HG03139 (cell line): ENCODE results near the gene FLT1.

Source experiments
- ATAC-seq: cut with Tn5 transposase; IDR thresholded peaks from one replicate; pipeline ENCODE4 v1.9.1; 2021; ENCODE audit not compliant: unreplicated experiment

FLT1 gene

DNA sequence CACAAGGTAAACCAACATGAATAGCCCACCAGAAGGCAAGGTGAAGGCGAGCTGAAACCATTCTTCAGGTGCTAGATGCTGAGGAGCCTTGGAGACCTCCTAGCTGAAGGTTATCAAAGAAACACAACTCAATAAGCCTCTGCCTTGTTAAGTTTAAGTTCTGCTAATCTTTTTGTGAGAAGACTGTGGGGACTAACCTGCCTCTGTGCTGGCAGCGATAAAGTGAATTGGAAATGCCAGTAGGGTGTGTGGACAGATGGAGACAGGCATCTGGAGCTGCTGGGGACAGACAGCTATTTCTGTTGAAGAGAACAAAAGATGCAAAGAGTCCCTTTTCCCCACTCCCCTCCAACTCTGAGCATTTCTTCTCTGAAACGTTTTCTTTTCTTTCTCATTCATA is 33.5 kb upstream of the FLT1 start:
- ATAC-seq = no peak

DNA sequence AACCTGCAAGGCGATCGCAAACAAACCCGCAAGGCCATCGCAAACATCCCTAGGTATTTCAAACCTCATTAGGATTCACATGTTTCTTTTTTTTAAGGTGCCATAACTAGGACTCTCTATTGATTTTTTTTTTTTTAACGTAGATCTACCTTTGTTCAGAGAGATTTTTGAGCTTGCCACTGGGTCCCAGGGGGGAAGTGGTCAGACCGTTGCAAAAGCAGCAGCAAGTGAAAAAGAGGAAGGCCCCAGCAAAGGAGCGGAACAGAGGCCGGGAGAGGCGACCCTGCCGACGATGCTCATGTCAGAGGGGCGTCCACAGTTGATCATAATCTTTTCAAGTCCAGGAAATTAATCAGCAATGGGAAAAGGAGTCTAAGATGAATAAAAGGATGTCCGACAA is 32.7 kb upstream of the FLT1 start:
- no peak for ATAC-seq

DNA sequence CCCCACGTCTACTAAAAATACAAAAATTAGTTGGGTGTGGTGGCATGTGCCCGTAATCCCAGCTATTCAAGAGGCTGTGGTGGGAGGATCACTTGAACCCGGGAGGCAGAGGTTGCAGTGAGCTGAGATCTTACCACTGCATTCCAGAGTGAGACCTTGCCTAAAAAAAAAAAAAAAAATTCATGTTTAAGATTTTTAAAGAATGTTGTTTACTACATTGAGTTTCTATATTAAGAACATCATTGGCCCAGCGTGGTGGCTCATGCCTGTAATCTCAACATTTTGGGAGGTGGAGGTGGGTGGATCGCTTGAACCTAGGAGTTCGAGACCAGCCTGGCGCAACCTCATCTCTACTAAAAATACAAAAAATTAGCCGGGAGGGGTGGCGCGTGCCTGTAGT is 31.9 kb upstream of the FLT1 start:
- ATAC-seq = no peak

DNA sequence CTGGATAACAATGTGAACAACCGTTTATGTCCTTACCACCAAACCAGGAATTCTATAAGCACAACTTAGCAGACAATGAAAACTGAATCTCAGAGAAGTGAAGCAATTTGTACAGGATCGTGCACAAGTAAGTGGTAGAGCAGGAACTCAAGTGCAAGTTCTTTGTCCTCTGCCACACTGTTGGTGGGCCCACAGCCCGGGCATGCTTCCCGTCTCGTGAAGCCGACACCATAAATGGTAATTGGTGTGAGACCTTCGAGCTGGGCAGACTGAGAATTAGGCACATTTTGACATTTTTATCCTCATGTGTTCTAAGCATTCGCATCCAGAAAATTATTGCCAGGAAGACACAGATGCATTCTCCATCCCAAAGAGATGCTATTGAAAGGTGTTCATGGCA is 27.9 kb upstream of the FLT1 start:
- no peak for ATAC-seq

DNA sequence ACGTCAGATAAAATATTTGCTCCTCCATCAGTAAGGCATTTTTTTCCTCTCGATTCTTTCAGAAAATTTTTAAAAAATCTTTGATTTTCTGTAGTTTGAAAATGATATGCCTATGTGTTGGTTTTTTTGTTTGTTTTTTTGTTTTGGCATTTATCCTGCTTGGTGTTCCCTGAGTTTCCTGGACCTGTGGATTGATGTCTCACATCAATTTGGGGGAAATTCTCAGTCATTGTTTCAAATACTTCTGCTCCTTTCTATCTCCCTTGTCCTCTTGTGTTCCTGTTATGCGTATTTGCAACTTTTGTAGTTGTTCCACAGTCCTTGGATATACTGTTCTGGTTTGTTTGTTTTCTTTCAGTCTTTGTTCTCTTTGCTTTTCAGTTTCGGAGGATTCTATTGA is 18.8 kb upstream of the FLT1 start:
- ATAC-seq = no peak

DNA sequence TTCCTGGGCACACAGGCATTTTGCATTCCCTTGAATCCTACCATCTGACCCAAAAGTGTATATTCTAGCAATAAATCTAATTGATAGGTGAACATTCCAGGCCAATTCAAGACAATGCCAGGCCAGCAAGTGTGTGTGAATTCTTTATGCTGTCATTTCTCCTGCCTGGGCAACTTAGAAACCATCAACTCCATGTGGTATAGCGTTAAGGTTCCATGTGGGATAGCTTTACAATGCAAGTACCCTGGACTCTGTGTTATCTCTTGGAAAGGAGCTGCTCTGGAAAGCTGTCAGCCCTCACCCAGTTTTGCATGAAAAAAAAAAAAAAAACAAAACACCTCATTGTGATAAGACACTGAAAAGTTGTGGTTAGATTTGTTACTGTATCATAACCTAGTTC is 15.6 kb upstream of the FLT1 start:
- no peak for ATAC-seq

DNA sequence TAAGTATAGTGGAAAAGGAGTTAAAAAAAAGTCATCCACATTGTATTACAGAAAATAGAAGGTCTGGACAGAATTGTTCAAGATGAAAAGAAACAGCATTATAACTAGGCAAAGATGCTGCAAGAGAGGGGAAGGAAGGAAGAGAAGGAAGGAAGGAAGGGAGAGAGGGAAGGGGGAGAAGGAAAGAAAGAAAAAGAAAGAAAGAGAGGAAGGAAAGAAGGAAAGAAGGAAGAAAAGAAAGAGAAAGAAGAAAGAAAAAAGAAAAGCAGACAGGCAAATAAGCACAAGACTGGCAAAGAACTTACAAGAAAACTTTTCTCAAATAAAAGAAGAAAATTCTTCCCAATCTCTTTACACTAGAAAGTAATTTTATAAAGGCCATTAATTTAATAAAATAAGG is 15.1 kb upstream of the FLT1 start:
- ATAC-seq = no peak

DNA sequence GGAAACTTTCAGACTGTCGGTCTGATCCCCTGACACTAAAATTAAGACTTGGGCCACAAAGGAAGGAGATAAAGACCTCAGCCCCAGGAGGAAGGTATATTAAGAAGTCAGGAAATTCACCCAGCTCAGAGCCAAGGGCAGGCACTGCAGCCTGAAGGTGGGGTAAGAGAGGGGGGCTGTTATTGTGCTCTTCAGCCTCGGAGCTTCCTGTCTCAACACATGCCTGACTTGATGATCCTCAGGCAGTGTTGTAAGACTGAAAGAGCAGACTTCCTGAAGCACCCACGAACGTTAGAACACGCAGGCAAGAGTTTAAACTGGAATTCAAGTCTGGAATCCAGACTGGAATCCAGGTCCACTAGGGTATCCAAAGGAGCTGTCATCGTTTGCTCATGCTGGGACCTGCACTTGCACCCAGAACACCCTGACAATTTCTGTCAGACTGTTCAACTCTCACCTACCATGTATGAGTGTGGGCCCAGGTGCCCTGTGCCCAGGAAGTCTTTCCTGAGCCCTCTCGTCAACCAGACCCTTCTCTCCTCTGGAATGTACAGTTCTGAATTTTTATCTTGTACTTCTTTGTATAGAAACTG is 10.7 kb upstream of the FLT1 start:
- ATAC-seq = no peak

DNA sequence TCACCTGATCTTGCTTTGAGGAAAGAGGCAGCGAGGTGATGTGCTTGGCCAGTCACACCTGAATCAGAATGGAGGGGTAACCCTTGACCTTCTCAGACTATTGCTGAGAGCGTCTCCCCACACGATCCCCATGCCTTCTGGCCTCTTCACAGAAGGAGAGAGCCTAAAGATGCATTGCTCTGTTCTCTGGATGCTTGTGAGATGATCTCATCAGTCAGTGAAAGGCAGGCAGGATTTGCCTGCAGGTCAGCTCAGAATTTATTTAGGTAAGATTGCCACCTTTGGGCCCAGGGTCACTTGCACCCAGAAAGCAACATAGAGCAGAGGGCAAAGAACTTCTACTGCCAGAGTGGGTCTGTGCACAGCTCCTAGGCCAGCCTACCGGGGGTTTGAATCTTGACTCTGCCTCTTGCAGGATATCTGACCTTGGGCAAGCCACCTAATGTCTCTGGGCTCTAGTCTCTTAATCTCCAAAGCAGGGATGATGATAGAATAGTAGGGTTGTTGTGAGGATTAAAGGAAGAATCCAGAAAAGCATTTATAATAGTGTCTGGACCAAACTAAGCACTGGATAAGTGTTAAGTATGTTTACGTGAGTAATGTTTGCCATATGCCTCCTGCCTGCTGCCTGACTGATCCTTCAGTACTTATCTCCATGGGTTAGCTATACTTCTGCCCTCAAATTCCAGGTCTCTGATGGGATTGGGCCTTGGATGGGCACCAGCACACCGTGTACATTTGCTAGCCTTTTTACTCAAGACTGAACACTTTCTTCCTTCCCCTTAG is 8.4 kb upstream of the FLT1 start:
- no peak for ATAC-seq

DNA sequence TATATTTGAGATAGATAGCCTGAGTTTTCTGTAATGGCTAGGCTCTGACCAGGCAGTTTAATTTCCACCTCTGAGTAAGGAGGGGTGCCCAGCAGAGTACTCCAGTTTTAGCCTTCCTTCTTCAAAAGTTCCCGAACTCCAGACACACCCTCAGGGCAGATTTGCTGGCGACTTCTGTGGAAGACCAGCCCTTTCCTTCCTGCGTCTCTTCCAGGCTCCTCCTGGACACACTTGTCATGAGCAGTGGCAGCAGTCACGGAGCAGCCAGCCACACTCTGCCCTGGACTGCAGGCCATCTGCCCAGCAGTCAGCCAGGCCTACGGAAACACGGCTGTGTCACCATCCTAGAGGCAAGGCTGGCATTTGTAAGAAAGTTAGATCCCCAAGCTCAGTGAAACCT is 6.6 kb upstream of the FLT1 start:
- no peak for ATAC-seq

DNA sequence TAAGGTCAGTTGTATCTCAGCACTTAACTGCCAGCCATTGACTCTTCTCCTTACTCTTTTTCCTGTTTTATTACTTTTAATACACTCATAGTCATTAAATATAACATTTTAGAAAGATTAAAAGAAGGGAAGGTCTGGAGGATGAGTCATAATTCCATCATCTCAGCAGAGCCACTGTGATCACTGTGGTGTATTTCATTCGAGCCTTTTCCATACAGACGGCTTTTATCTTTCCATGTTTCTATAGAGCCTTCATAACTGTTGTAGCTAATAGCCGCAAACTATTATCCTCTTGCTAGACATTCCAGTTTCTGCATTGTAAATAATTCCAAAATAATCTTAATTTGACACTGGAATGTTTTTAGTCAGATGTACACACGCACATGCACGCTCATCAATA is 4.7 kb upstream of the FLT1 start:
- ATAC-seq = no peak

DNA sequence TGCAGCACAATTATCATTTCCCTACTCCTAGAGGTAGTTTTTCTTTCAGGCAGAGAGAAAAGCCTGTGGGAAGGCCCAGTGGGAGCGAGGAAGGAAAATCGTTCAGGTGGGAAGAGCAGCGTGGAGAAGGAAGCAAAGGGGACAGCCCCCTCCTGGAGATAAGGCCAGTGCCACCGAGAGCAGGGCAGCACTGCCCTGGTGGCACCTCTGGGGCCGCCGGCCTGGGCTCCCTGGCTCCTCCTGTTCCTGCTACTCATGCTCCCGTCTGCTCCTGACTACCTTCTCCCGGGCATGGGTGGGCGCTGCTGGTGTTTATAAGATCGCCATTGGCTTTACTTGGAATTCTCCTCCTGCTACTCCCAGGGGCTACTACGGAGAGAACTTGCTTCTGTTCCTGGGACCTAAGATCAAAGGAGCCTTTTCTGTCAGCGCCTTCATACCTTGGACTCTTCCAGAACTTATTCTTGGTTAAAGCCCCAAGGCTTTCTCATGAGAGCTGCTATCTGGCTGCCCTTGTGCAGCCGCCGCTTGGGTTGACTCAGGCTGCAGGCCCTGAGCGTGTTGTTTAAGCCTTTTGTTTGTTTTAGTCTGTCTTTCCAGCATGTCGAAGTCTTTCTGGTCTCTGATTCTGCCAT is 3.7 kb upstream of the FLT1 start:
- ATAC-seq = no peak

DNA sequence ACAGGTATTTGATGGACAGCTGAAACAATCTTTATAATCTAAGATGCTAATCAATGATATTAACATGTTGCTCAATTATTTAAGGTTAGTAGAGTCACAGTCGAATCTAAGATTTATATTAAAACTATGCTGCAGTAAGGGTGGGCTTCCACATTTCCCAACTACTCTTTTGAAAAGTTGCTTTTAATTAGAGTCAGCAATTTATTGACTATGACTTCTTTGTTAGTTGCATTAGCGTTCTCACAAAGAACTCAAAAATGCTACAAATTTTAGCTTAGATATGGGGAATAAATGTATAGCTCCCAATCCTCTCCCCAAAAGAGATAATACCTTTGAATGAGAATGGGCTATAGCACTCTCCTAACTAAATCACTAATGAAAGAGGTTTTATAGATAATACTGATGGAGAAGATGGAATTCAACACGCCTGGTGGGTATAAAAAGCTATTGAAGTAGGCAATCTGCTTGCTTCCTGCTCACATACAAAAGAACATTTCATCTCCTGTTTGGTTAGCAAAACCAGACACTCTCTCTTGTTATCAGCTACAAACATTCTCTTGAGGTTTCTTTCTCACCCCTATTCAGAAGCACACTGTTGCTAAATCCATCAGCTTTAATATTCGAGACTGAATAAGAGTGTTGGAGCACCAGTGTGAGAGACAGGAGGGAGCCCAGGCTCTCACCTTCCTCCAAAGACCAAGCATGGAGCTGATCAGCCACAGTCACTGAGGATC is 2.4 kb upstream of the FLT1 start:
- ATAC-seq = no peak

DNA sequence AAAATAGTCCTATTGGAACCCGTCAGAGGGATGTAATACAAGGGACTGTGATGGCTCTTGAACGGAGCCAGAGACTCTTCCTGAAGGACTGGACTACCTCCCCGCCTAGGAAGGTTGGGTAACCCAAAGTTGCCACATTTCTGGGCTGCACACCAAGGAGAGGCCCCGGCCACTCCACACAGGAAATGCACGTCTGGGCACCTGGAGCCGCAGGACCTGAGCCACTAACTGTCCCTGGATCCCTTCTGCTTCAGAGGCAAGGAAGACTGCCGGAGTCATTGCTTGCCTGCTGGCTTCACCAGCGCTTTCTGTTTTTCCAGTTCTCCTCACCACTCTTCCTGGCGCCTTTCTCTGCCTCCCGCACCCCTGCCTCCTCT is 1.2 kb upstream of the FLT1 start:
- no peak for ATAC-seq

DNA sequence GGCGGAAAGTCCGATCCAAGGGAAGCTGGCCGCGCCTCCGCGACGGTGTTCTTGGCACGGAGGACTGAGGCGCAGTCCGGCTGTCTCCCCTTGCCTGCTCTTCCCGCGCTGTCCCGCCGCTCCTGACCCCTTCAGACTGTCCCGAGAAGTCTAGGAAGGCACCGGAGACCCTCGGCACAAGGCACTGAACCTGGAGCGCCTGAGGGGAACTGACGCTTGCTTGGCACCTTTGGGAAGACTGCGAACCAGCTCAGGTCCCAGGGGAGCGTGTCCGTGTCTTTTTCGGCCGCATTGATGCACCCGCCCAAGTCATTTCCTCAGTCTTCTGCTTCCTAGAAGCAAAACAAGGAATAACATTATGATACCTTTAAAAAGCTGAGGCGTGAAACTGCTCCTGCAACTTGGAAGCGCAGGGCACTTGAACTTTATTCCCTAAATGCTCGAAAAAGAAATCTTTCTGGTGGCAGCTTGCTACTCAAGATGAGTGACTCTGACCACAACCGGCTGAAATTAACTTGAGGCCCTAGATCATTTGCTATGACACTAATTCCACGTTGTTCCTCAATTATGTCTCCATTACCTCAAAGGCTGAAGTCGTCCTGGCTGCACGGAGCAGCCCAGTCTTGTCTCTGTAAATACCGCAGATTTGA is 735 bp upstream of the FLT1 start:
- no peak for ATAC-seq

DNA sequence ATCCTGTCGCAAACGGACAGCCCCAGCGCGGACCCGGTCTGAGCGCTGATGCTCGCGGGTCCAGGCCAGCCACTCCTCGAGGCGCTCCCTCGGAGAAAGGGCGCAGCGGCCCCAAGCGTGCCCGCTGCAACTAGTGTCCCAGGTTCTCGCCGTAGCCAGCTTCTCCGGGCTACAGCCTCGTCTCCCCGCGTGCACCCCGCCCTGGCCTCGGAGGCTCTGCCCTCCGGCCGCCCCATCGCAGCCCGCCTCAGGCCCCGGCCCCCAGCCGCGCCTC is 487 bp downstream of the FLT1 start:
- no peak for ATAC-seq

DNA sequence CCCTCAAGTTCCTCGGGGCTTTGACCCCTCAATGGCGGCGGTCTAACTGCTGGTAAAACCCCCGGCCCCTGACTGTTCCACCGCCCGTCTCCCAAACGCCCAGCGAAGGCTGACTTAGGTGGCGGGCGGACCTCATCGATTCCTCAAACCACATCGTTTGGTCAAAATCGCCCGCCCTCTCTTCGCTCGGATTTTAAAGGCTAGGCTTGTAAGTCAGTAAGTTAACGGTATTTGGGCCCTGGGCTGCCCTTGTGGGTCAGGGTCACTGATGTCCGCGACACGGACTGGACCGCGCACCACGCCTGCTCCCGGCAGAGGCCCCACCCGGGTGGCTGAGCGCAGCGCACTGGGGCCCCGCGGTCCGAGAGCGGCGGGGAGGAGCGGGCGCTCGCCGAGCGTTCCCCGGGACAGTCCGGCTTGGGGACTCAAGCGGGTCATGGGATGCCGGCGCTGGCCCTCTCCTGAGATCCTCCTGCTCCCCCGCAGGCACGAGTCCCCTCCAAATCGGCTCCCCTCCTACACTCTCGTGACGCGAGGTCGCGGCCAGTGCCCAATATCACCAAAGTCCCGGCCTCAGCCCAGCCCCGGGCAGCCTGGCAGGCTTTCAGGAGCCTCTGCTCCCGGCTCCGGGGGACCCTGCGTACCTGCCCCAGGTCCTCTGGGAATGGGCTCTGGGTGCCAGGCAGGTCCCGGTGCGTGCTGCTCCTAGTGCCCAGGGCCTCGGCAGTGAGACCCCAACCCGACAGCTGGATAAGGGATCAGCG is 1.0 kb downstream of the FLT1 start:
- no peak for ATAC-seq

DNA sequence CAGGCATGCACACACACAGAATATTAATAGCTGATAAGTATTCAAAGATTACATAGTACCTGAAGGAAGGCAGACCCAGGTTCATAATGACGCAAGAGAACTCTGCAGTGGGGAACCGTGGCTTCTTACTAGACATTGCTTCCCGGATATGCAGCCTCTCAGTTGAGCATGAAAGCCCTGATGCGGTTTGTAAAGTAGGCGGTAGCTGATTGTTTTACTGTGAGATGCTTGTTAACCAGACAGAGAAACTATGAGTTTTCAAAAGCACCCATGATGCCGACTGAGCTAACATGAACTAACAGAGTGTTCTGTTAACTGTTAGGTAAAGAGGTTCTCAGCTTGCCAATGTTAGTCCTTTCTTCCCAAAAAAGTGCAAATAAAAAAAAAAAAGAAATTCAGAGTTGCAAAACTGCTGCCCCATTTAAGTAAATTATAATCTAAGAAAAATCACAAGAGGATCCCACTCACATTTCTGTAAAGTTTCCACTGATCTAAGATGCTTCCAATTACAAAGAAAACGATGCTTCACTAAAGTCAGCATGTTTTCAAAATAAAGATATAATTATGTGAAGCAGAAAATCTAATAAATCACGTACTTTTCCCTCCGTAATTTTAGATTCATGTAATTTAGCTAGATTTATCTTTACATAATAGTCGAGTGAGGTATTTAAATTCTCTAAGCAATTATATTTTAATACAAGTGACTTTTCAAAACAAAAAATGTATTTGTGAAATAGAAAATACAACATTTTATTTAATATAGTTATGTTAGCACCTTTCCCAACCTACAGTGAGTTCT is 2.2 kb downstream of the FLT1 start:
- ATAC-seq = no peak

DNA sequence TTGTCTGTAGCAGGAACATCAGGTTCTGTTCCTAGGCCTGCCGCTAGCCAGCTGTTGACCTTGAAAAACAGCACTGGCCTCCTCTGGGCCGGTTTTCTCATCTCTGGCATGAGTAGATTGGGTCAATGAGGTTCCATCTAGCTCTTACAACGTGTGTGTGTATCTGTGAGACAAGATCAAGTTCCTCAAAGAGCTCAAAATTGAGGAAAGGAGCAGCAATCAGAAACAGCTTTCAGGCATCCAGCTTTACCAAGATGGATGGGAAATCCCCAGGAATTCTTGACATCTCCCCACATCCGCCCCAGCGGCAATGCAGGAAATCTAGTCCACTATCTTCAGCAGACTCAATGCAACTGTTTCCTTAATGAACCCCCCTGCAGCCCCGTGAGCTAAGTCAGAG is 4.9 kb downstream of the FLT1 start:
- no peak for ATAC-seq

DNA sequence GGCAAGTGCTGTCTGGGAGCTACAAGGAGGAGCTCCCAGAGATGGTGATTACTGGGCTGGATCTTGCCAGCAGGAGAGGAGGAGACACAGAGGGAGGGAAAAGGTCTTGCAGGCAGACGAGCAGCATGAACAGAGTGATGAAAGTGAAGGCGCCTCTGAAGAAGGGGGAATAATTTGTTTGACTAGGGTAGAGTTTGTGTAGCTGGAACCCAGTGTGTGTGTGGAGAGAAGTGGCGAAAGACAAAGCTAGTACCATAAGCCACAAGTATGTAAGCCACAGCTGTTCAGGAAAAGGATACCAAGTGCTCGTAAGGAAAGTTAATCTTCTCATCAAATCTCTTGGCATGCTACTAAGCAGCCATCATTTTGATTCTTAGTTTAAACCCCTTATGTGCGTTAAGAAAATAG is 5.4 kb downstream of the FLT1 start:
- ATAC-seq = no peak
